DND-41 (cell line): ENCODE measurements around the gene UBA3.

Source experiments
- CTCF ChIP-seq: IDR thresholded peaks from 2 replicates; pipeline ENCODE4 v1.5.1; 2012; ENCODE audit warnings: borderline replicate concordance, low read length, moderate library complexity, mild to moderate bottlenecking; ENCODE audit not compliant: poor library complexity, severe bottlenecking; ENCODE audit errors: extremely low read depth
- EZH2 ChIP-seq: IDR thresholded peaks from 3 replicates; pipeline ENCODE4 v1.6.1; 2012; ENCODE audit warnings: borderline replicate concordance, low read depth, mild to moderate bottlenecking, moderate library complexity, low read length, inconsistent platforms; ENCODE audit not compliant: severe bottlenecking

- TF ChIP-seq CTCF: no peak
- no peak for TF ChIP-seq EZH2
These were observed 66.1 kb downstream of the UBA3 start for GRCh38 chr3:69014022-69014580.
